ENCODE results near the gene ZBTB40. TPM values are rescaled to one million over a fixed set of nuclear protein-coding genes. Genes with fewer than 3 reads are reported as not detected.
A peak's percentile ranks its signal among the peaks of the same experiment; 100 is the strongest.

ZBTB40 gene
- total and polyA plus RNA-seq, 5 donors, result 5.3 to 17.7 (median 13.3) TPM

- H3K4me3 ChIP-seq (ENCODE audit: low read length), result no peak overlapping the region
- WGBS, result 56% methylated on average over 9 of the region's 9 CpGs
- no peaks in the 10 kb centered on the region for H3K27me3 ChIP-seq (ENCODE audit: control insufficient read depth, insufficient read depth)
- H3K27ac ChIP-seq (ENCODE audit: low read length), result no peak overlapping the region
- H3K9me3 ChIP-seq (ENCODE audit: control insufficient read depth, low read length), result no peaks in the 10 kb centered on the region
- DNase-seq (peak in 1 of 3 donors; percentile 40), ATAC-seq (no peak)
- H3K4me1 ChIP-seq (ENCODE audit: control insufficient read depth, insufficient read depth, low read length), result no peaks in the 10 kb centered on the region
- intact Hi-C loops (cut with DNase I), result no loop called here
Measured at GRCh38 chr1:22572818-22573217, 121.2 kb downstream of the ZBTB40 start.

DNA sequence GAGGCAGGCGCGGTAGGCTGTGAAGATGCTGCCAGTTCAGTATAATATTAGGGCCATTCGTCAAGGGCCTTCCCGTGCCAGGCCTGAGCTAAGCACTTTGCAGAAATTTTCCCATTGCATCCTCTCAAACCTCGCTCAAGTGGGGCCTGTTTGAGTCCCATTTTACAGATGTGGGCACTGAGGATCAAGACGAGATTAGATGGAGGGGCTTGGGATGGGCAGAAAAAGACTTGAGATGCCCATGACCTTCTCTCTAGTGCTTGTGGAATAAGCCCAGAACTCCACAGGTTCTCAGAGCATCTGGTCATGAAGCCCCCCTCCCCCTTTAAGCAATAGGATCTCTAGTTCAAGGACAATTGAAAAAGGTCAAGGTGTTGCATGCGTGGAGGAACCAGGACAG lies 121.6 kb downstream of the ZBTB40 start:
- 68% methylated on average over 7 of the region's 7 CpGs for WGBS
- Histone ChIP-seq H3K4me1 (ENCODE audit: control insufficient read depth, insufficient read depth, low read length) (no peaks in the 10 kb centered on the region), H3K27me3 (ENCODE audit: control insufficient read depth, insufficient read depth) (no peaks in the 10 kb centered on the region), H3K27ac (ENCODE audit: low read length) (no peak overlapping the region), H3K4me3 (ENCODE audit: low read length) (no peak overlapping the region), H3K9me3 (ENCODE audit: control insufficient read depth, low read length) (no peaks in the 10 kb centered on the region)
- intact Hi-C loops (cut with DNase I), result no loop called here
- DNase-seq (no peak), ATAC-seq (no peak)

DNA sequence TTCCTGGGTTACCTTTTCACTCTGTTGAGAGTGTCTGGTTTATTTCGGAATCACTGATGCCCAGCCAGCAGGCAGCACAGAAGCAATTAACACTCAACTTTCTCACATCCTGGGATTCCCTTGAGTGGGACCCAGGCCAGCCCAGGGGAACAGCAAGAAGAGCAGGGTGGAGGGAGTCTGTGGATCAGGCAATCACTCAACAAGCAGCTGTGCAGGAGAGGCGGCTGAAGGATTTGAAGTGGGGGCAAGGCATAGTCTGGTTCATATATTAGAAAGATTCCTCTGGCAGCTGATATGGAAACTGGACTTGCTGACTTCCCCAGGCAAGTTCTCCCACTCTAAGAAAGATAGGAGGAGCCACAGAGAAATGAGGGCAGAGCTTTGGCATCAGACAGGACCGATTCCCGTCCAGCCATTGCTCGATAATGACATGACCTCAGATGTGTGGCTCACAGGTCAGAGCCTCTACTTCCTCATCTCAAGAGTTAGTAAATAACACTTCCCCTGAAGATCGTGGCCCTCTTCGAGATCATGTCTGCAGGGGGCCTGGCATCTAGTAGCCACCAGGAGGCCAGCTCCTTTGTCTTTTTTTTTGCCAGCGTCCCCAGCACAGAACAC lies 124.0 kb downstream of the ZBTB40 start:
- DNase-seq (peak in 1 of 3 donors; percentile 27), ATAC-seq (no peak)
- intact Hi-C loops (cut with DNase I), result no loop called here
- no peaks in the 10 kb centered on the region for H3K27me3 ChIP-seq (ENCODE audit: control insufficient read depth, insufficient read depth)
- H3K4me3 ChIP-seq (ENCODE audit: low read length), result no peak overlapping the region
- no peaks in the 10 kb centered on the region for H3K4me1 ChIP-seq (ENCODE audit: control insufficient read depth, insufficient read depth, low read length)
- no peak overlapping the region for H3K27ac ChIP-seq (ENCODE audit: low read length)
- no peaks in the 10 kb centered on the region for H3K9me3 ChIP-seq (ENCODE audit: control insufficient read depth, low read length)
- WGBS, result 22% methylated on average over 8 of the region's 8 CpGs

DNA sequence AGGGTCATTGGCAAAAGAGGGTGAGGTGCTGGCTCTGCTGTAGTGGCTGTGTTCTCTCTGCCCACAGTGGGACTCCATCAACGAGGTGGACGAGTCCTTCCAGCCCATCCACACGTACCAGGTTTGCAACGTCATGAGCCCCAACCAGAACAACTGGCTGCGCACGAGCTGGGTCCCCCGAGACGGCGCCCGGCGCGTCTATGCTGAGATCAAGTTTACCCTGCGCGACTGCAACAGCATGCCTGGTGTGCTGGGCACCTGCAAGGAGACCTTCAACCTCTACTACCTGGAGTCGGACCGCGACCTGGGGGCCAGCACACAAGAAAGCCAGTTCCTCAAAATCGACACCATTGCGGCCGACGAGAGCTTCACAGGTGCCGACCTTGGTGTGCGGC lies 124.5 kb downstream of the ZBTB40 start:
- no peaks in the 10 kb centered on the region for H3K27me3 ChIP-seq (ENCODE audit: control insufficient read depth, insufficient read depth)
- H3K4me3 ChIP-seq (ENCODE audit: low read length), result no peak overlapping the region
- H3K4me1 ChIP-seq (ENCODE audit: control insufficient read depth, insufficient read depth, low read length), result no peaks in the 10 kb centered on the region
- DNase-seq, result no peak
- WGBS, result 87% methylated on average over 23 of the region's 23 CpGs
- intact Hi-C loops (cut with DNase I), result no loop called here
- no peak overlapping the region for H3K27ac ChIP-seq (ENCODE audit: low read length)
- no peaks in the 10 kb centered on the region for H3K9me3 ChIP-seq (ENCODE audit: control insufficient read depth, low read length)
- ATAC-seq, result no peak

DNA sequence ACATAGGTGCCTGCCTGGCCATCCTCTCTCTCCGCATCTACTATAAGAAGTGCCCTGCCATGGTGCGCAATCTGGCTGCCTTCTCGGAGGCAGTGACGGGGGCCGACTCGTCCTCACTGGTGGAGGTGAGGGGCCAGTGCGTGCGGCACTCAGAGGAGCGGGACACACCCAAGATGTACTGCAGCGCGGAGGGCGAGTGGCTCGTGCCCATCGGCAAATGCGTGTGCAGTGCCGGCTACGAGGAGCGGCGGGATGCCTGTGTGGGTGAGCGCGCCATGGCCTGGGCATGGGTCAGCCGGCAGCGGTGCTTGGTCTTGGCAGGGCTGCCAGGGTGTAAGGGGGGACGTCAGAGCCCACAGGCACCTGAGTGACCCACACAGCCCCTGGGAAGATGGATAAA lies 125.0 kb downstream of the ZBTB40 start:
- no peak for DNase-seq
- no peaks in the 10 kb centered on the region for H3K4me1 ChIP-seq (ENCODE audit: control insufficient read depth, insufficient read depth, low read length)
- H3K9me3 ChIP-seq (ENCODE audit: control insufficient read depth, low read length), result no peaks in the 10 kb centered on the region
- intact Hi-C loops (cut with DNase I), result no loop called here
- no peaks in the 10 kb centered on the region for H3K27me3 ChIP-seq (ENCODE audit: control insufficient read depth, insufficient read depth)
- 91% methylated on average over 24 of the region's 24 CpGs for WGBS
- no peak overlapping the region for H3K4me3 ChIP-seq (ENCODE audit: low read length)
- ATAC-seq, result no peak
- H3K27ac ChIP-seq (ENCODE audit: low read length), result no peak overlapping the region

GRCh38 chr1:22578732-22579361 lies 127.2 kb downstream of the ZBTB40 start:
- ATAC-seq (no peak), DNase-seq (no peak)
- H3K27ac ChIP-seq (ENCODE audit: low read length), result no peak overlapping the region
- no peak overlapping the region for H3K4me3 ChIP-seq (ENCODE audit: low read length)
- no peaks in the 10 kb centered on the region for H3K27me3 ChIP-seq (ENCODE audit: control insufficient read depth, insufficient read depth)
- intact Hi-C loops (cut with DNase I), result no loop called here
- 98% methylated on average over 12 of the region's 12 CpGs for WGBS
- H3K4me1 ChIP-seq (ENCODE audit: control insufficient read depth, insufficient read depth, low read length), result no peaks in the 10 kb centered on the region
- no peaks in the 10 kb centered on the region for H3K9me3 ChIP-seq (ENCODE audit: control insufficient read depth, low read length)

- no peak overlapping the region for H3K4me3 ChIP-seq (ENCODE audit: low read length)
- no peak for ATAC-seq
- H3K9me3 ChIP-seq (ENCODE audit: control insufficient read depth, low read length), result no peaks in the 10 kb centered on the region
- no peaks in the 10 kb centered on the region for H3K4me1 ChIP-seq (ENCODE audit: control insufficient read depth, insufficient read depth, low read length)
- WGBS, result 26% methylated on average over 7 of the region's 7 CpGs
- no peak overlapping the region for H3K27ac ChIP-seq (ENCODE audit: low read length)
- DNase-seq, result peak in 2 of 3 donors; percentile 14 to 16
- H3K27me3 ChIP-seq (ENCODE audit: control insufficient read depth, insufficient read depth), result no peaks in the 10 kb centered on the region
- intact Hi-C loops (cut with DNase I), result no loop called here
Measured at GRCh38 chr1:22579541-22580155, 128.0 kb downstream of the ZBTB40 start.

Other genes with a start within 250 kb of the ZBTB40 start
- gene EPHA8, start 111.6 kb downstream of the ZBTB40 start, total RNA-seq, result not detected
- gene EPHA8, start 111.6 kb downstream of the ZBTB40 start, polyA plus RNA-seq, result not detected
- 100 to 1,000 TPM in 3 of 4 donors, 10 to 100 TPM in 1; 80.5 to 156 (median 127) TPM for gene C1QA, start 184.8 kb downstream of the ZBTB40 start, total RNA-seq
- gene C1QA, start 184.8 kb downstream of the ZBTB40 start, polyA plus RNA-seq, result 51.4 TPM
- gene C1QC, start 191.8 kb downstream of the ZBTB40 start, total RNA-seq, result 100 to 1,000 TPM in 3 of 4 donors, 10 to 100 TPM in 1; 96.3 to 196 (median 125) TPM
- 32.7 TPM for gene C1QC, start 191.8 kb downstream of the ZBTB40 start, polyA plus RNA-seq
- 100 to 1,000 TPM; 129 to 244 (median 166) TPM for gene C1QB, start 201.4 kb downstream of the ZBTB40 start, total RNA-seq
- 53.5 TPM for gene C1QB, start 201.4 kb downstream of the ZBTB40 start, polyA plus RNA-seq